ENCODE results near the gene RTN4RL2.

DNA sequence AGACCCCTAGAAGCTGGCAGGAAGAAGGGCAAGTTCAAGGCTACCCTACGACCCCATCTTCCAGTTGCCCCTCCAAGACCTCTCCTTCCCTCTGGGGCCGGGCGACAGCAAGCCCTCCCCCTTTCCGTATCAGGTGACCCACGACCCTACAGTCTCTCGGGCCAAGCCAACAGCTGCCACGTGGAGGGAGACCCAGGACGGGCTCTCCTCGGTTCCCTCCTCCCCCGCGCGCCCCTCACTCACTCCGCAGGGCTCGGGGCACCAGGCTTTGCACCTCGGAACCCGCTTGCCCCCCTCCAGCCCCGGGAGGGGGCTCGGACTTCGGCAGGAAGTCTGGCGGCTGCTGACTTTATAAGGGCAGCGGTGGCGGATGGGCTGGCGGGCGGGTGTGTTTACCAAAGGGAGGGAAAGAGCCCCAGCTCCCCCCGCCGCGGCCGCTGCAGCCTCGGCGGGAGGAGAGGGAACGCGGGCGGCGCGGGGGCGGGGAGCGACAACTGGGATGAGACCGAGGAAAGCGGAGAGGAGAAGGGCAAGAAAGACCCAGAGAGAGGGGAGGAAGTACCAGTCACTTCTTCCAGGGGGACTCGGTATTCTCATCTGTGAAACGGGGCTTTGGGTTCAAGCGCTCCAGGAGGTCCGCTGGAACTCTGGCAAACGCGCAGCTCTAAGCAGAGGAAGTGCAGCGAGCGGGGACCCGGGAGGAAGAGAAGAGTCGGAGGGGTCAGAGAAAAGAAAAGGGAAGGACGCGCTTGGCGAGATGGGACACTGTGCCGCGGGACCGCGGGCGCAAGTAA, 54.4 kb downstream of the RTN4RL2 start:
- TF ChIP-seq EZH2 (IDR thresholded peaks at IDR 0.05; ENCODE audit: borderline replicate concordance, insufficient read depth, low read length, poor library complexity, severe bottlenecking) (peak; percentile 10), TAF1 (IDR thresholded peaks at IDR 0.05; ENCODE audit: low read depth) (no peak), POLR2AphosphoS5 (IDR thresholded peaks at IDR 0.05) (no peak), RAD21 (conservative IDR thresholded peaks at IDR 0.05) (no peak), MXI1 (conservative IDR thresholded peaks at IDR 0.05; ENCODE audit: poor library complexity, severe bottlenecking) (no peak), EP300 (conservative IDR thresholded peaks at IDR 0.05; ENCODE audit: poor library complexity, severe bottlenecking) (no peak)
- TF ChIP-seq, protein P1, sequence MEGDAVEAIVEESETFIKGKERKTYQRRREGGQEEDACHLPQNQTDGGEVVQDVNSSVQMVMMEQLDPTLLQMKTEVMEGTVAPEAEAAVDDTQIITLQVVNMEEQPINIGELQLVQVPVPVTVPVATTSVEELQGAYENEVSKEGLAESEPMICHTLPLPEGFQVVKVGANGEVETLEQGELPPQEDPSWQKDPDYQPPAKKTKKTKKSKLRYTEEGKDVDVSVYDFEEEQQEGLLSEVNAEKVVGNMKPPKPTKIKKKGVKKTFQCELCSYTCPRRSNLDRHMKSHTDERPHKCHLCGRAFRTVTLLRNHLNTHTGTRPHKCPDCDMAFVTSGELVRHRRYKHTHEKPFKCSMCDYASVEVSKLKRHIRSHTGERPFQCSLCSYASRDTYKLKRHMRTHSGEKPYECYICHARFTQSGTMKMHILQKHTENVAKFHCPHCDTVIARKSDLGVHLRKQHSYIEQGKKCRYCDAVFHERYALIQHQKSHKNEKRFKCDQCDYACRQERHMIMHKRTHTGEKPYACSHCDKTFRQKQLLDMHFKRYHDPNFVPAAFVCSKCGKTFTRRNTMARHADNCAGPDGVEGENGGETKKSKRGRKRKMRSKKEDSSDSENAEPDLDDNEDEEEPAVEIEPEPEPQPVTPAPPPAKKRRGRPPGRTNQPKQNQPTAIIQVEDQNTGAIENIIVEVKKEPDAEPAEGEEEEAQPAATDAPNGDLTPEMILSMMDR (IDR thresholded peaks at IDR 0.05; ENCODE audit: poor library complexity, severe bottlenecking), result no peak
- TF ChIP-seq, protein P2, sequence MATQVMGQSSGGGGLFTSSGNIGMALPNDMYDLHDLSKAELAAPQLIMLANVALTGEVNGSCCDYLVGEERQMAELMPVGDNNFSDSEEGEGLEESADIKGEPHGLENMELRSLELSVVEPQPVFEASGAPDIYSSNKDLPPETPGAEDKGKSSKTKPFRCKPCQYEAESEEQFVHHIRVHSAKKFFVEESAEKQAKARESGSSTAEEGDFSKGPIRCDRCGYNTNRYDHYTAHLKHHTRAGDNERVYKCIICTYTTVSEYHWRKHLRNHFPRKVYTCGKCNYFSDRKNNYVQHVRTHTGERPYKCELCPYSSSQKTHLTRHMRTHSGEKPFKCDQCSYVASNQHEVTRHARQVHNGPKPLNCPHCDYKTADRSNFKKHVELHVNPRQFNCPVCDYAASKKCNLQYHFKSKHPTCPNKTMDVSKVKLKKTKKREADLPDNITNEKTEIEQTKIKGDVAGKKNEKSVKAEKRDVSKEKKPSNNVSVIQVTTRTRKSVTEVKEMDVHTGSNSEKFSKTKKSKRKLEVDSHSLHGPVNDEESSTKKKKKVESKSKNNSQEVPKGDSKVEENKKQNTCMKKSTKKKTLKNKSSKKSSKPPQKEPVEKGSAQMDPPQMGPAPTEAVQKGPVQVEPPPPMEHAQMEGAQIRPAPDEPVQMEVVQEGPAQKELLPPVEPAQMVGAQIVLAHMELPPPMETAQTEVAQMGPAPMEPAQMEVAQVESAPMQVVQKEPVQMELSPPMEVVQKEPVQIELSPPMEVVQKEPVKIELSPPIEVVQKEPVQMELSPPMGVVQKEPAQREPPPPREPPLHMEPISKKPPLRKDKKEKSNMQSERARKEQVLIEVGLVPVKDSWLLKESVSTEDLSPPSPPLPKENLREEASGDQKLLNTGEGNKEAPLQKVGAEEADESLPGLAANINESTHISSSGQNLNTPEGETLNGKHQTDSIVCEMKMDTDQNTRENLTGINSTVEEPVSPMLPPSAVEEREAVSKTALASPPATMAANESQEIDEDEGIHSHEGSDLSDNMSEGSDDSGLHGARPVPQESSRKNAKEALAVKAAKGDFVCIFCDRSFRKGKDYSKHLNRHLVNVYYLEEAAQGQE (IDR thresholded peaks at IDR 0.05; ENCODE audit: borderline replicate concordance), result no peak
